Measurements from ENCODE around the gene CRIM1.

Gene CRIM1

DNA sequence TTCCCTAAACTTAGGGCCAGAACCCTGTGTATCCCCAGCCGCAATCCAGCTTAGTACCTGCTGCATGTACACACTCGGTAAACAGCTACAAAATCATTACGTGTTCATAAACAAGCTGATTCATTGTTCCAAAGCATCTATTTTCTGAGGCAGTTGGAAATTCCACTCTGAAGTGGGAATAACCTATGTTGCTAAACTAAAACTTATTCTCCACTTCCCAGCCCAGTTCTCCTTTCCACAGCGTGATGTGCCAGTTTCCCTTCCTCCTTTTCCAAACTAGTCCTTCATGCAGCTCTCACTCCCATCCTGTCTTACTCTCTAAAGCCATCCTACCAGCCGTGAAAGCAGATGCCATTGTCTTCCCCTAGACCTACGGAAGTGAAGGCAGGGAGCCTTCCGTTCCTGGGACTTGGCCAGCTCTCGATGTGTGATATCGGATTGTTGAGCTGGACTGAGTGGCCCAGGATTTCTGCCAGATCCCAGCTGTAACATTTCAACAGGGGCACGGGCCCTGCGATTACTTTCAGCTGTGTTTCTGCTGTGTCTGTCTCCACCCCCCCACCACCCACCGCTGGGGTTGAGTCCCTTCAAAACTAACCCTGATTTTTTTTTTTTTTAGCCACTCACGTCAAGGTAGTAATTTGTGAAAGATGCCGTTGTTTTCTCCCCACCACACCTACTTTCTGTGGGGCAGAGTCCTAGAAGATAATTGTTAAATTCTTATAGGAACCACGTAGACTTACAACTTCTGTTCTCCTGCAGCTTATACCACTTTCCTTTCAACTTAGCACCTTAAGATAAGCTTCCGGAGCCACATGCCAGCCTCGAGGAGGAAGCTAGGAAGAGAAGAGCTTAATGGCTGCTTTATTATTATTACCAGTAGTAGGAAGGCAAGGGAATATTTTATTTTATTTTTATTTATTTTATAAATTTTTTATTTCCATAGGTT, 100.9 kb downstream of the CRIM1 start:
- no peak for DNase-seq (ENCODE audit: low read depth)

DNA sequence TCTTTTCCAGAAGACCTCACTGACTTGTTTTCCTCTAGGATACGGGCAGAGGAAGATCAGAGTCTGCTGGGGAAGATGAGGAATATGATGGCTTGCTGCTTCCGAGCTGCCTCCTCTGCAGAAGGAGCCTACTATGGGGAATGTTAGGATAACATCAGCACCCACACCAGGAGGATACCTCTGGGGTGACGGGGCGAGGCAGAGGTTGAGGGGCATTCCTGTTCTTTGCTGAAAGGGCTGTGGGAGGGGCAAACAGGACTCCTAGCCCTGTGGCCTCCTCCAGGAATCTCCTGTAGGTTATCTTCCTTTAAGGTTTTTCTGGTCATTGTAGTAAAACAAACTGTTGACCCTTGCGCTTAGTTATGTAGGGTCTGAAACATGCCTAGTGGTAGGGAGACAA, 102.5 kb downstream of the CRIM1 start:
- DNase-seq (ENCODE audit: low read depth) = no peak

DNA sequence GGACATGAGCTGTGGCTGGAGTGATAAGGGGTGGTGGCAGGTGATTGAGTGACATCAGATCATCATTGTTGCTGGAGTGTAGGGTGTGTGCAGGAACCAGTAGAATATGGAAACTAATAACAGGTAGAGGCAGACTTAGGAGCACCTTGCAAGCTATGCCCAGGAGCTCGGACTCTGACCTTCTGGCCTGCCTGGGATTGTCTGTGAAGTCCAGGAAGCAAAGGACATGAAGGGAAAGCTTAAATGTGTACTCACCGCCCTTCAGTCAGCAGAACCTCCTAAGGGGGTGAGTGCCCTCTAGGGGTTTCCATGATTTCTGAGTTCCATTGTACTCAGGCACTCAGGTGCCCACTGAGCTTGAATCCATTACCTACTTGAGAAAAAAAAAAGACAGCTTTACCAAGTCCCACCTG, 104.2 kb downstream of the CRIM1 start:
- DNase-seq (ENCODE audit: low read depth) = no peak

DNA sequence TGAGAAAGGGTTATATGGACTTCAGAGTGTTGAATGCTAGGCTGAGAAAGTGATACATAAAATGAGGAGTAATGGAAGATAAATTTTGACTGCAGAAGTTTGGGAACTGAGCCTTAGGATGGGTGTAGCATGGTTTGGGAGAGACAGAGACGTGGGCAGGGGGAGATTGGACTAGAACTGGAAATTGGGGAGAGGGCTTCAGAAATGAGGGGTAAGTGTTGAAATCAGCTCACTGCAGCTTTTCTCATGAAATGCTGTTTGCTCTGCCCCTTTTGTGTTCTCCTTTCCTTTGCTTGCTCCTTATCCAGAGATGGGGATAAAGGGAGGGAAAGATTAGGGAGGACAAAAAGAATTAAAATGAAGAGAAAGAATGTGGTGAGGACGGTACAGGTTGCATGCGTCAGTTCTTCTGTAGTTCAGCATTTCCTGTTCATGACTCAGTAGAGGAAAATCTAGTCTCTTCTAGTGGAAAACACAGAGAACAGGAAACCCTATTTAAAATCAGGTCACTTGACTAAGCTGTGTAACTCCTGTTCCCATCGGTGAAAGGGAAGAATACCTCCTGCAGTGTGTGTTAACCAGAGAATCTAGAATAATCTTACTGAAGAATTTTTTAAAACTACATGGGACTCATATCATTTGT, 105.6 kb downstream of the CRIM1 start:
- DNase-seq (ENCODE audit: low read depth) = no peak

DNA sequence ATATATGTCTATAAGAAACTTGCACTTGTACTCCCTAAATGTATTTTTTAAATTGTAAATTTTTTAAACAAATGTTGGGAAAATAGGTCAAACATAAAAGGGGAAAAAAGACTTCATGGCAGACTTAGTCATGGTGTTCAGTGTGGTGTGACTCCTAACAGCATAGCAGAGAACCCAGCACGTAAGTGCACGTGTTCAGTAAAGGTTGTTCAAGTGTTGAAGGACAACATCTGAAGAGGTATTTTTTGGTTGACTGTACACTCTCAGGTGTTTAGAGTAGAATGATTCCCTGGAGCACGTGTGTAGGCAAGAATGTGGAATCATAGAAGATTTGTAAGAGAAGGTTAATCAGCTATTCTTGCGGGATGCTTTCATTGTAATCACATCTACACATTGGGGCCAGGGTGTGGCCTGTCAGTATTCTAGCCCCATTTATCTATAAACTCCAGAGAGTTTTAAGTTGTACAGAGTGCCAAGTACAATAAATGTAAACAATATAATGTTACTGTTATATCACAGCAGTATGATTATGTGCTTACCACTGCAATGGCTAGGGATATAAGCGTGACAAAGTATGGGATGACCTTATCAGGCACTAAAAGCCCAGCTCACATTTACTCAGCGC, 106.8 kb downstream of the CRIM1 start:
- DNase-seq (ENCODE audit: low read depth) = no peak

DNA sequence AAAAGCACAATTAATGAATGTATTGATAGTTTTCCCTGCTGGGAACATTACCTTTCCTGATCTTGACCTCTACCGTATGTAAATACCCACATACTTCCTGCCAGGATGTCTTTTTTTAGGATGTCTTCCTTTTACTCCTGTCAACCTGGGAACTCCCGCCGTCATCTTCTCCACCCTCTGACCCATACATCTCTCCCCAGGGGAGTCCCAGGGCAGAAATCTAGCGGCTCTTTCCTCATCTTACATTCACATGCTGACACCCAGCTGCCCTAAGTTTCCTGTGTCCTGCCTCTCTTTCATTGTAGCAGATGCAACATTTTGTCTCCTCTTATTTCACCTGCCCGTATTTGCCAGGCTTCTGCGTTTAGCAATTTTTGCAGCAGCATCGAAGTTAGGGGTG, 107.8 kb downstream of the CRIM1 start:
- no peak for DNase-seq (ENCODE audit: low read depth)

DNA sequence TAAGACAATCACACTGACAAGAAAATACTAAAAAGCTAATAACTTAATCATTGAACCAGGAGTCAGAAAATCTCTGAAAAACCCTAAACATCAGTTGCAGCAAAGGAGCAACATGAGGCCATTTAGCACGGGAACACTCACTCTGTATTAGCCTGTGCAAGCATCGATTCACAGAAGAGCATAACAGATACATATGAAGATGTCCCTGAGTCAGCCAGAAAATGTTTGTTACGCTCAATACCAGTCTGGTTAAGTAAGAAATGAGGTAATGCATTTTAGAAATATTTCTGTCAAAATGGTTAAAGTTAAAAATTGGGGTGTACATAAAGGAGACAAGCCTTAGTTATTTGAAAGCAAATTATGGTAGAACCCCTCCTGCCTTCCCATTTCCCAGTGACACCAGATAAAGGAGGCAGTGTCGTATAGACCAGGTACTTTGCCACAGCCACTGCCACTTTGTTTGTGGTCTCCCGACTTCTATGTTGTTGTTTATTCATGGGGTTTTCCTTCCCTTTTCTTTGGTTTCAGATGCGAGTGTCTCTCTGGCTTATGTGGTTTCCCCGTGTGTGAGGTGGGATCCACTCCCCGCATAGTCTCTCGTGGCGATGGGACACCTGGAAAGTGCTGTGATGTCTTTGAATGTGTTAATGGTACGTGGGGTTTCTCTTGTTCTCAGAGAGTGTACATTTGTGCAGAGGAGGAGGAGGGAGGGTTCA, 108.6 kb downstream of the CRIM1 start:
- no peak for DNase-seq (ENCODE audit: low read depth)

DNA sequence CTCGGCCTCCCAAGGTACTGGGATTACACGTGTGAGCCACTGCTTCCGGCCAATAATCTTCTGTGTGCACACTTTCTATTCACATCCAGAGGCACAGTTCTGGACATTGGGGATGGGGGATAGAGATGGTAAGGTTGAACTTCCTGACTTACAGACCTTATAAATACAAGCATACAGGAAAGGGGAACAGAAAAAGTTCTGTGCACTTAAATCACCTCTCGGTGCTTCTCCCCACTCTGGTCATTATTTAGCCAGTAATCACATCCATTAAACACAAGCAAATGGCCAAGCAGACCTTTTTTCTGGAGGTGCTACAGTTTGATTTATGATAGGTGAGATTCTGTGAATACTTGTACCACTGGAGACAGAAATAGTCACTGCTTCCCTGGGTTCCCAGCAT, 110.6 kb downstream of the CRIM1 start:
- DNase-seq (ENCODE audit: low read depth) = no peak

DNA sequence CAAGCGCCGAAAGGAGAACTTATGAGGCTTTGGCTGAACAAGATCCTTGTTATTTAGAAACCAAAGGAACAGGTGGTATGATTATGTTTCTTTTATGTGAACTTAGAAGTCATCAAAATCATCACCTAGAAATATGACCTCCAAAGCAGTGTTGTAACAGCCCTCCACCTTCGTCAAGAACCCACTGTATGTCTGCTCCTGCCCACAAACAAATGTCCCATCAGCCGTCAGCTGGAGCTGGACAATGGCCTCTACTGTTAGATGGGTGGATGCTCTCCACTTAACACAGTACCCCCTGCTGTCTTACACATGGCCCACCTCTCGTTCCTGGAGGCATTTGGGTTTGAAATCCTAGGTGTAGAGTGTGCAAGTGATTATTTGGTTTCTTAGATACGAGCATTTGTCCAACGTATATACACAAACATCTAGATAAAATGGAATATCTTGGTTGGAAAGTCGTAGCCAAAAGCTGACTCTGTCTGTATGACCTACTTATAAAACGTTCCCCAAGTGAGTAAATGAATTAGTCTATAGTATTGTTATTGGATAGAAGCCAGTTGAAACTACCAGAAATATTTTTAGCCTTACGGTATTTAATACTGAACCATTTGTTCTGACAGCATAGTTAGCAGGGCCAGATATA, 113.0 kb downstream of the CRIM1 start:
- DNase-seq (ENCODE audit: low read depth) = no peak

DNA sequence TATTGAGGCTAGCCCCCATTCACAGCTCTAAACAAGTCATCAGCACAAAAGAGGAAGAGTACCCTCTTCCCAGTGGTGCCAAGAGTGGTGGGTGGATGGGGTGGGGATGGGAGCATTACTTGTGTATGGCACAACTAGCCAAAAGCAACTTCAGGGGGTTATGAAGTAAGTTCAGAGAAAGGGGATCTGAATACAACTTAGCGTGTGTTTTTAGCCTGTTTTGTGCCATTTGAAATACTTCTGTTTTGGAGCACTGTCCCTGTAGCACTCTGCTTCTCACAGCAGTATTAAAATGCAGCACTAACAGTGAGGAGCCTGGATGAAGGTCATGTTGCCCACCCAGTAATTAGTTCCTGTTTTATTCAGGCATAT, 113.5 kb downstream of the CRIM1 start:
- no peak for DNase-seq (ENCODE audit: low read depth)

DNA sequence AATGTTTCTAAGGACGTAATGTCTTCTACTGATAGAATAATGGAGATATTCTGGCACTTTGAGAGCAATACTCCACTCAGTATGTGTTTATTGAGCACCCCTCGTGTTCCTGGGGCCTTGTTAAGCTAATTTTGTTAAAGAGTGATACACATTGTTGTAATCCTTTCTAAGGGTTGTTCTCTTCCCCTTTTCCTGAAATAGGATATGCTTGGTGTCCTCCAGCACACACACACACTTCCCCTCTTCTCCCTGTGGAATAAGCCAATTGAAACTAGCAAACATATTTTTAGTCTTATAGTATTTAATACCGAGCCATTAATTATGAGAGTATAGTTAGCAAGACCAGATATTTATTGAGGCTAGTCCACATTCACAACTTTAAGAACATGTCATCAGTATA, 114.1 kb downstream of the CRIM1 start:
- DNase-seq (ENCODE audit: low read depth) = no peak

DNA sequence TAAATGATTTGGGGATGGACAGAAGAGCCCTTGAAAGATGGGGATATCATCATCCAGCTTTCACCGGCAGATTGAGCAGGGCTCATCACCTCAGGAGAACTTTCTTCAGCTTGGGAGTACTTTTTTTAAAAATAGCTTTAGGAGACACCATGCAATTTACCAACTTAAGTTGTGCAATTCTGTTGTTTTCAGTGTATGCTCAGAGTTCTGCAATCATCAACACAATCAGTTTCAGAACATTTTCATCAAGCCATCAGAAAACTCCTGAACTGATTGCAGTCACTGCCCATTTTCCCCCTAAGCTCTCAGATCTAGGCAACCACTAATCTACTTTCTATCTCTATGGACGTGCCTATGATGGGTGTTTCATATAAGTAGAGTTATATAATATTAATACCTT, 117.7 kb downstream of the CRIM1 start:
- no peak for DNase-seq (ENCODE audit: low read depth)

DNA sequence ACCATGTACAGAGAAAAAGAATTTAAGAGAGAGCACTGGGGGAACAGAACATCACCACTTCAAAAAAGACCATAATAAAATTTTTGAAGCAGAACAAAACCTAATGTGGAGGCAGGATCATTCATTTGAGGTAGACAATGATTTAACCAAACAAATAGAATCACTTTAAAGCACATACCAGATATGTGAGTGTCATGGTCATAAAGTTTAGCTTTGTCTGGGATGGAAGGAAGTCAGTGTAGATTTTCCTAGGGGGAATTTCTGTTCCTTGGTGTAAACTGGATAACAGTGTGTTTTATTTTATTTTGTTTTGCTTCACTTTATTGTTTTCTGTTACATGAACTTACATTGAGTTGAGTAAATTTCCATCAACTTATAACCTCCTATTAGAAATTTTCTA, 120.8 kb downstream of the CRIM1 start:
- no peak for DNase-seq (ENCODE audit: low read depth)

DNA sequence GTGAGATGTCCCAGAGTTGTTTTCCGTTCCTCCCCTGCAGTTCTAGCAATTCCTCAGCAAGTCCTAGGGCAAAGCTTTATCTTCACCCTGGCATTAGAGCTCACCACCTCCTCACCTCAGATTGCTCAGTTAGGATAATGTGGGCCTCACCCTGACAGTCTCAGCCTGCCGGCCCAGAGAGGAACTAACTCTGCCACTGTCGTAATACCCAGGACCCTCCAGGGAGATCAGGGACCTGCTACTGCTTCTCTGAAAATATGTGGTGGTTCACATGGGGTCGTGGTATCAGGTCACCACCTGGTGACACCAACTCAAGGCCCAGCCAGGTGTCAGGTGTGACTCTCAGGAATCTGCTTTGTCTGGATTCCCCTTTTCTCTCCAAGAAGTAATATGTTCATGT, 121.7 kb downstream of the CRIM1 start:
- DNase-seq (ENCODE audit: low read depth) = no peak

DNA sequence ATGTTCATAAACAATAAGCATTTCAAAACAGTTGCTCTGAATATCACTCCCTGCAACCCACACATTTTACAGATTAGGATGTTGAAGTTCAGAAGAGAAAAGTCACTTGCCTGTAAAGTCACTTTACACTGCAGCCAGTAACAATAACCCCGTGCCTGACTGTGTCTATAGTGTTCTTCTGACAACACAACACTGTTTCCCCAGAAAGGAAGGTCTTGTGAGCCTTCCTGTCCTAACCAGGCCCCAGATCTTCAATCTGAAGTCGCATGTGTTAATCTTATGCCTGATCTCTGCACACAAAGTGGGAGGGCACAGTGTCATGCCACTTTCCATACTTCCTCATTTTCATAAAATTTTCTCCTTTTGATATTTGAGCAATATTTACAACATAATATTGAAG, 122.2 kb downstream of the CRIM1 start:
- DNase-seq (ENCODE audit: low read depth) = no peak

DNA sequence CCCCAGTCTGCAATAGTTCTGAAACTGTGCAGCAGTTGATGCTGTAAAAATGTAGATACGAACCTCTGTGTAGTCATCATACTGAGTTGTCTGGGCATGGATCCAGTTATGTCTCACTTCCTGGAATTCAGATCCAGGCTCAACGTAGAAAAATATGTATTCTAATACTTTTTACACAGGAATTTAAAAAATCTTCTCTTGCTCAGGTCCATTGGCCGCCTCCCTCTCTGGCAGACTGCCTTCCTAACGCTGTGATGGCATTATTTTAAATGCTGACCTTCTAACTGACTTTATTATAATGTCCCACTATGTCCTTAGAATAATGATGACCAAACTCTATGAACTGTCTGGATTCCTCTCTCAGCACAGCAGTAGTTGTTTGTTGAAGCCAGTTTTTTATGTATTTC, 122.8 kb downstream of the CRIM1 start:
- no peak for DNase-seq (ENCODE audit: low read depth)

DNA sequence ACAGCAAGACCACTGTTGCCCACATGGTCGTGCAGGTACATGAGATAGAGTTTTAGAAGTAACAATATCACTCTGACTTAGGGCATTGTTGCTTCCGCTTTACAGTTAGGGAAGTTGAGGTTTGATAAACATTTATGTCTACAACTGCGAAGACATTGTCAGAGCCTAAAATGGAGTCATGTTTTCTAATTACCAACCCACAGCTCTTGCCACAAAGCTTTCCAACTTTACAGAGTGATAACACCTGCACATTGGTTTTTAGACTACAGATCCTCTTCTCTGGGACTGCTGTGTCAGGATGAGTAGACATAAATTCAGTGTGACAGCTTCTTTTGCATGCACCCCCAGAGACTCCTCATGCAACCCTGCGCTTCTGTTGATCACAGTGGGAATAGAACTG, 123.4 kb downstream of the CRIM1 start:
- DNase-seq (ENCODE audit: low read depth) = no peak

DNA sequence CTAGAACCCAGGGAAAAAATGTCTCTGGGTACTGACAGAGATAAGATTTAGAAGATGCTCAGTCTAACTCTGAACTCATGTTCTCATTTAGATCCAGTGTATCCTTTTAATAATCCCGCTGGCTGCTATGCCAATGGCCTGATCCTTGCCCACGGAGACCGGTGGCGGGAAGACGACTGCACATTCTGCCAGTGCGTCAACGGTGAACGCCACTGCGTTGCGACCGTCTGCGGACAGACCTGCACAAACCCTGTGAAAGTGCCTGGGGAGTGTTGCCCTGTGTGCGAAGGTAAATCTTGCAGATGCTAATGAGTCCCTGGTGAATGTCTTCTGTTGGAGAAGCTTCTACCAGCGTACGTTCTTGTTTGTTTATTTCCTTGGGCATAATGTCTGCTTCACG, 123.8 kb downstream of the CRIM1 start:
- DNase-seq (ENCODE audit: low read depth) = no peak

DNA sequence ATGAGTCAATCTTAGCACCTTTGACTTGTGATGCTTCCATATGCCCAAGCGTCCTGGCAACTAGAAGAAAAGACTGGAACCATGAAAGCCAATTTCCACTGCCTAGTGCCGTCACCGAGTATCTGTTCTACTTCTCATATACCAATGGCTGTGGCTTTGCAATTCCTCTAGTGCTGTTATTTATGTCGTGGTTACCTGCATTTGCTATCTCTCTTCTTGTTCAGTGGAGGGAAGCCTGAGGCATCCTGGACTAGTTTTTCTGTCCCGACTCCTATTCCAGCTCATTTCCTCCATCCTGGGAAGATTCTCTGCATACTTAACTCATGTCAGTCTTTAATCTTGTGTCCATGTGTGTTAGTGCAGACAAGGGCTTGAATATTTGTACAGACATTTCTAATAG, 124.5 kb downstream of the CRIM1 start:
- no peak for DNase-seq (ENCODE audit: low read depth)

DNA sequence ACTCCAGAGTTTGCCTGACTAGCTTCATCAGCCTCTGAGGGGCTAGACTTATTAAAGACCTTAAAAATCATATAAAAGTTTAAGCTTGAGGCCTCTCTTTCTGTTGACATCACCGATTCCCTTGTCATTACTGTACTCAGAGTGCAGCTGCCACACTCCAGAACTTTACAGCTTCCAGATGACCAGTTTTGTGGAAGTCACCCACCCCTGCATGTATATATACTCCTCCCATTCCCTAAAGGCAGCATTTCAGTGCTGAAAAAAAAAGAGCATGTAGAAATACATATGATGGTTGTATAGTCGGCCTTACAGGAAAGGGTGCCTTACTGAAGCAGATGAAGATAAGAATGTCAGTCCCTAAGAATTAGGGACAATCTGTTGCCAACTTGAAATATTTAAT, 125.1 kb downstream of the CRIM1 start:
- no peak for DNase-seq (ENCODE audit: low read depth)

DNA sequence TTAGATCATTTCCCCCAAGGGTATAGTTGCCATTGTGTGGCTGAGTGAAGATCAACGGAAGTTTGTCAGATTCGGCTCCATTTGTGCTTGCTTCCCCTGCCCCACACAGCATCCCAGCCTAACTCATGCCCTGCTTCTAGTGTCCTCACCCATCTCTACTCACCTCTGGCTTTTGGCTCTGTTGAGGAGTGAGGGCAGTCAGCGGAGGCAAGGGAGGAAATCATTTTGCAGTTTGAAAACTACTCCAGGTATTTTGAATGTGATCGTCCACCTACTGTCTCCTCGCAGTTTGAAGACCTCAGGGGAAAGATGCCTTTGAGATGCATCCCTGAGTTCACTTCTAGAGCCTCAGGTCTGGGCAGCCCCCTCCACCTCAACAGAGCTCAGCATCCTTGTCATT, 126.1 kb downstream of the CRIM1 start:
- DNase-seq (ENCODE audit: low read depth) = no peak

DNA sequence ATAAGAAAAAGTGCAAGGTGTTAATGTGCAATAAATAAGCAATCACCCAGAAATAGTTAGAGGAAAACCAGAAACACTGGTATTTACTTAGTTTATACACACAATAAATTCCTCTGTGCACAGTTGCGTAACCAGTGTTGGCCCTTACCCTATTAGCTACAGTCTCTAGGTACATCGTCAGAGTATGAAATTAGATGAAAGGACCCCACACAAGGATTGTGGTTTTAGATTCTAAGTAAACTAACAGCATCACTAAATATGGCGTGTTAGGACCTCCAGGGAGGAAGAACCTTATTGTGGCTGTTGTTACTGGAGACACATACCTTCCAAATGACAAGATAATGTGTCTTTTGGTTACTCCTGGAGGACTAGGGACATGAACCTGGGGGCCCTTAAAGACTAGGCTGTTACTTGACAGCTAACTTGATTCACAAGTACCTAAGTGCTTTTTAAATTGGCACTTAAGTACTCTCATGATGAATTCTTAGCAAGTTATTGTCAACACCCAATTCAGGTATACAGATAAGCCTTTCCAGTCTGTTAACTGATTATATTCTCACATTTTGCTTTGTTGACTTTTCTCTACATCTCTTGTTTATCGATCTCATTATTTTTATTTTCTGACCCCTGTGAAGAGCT, 127.1 kb downstream of the CRIM1 start:
- no peak for DNase-seq (ENCODE audit: low read depth)
